Right renal cortex interstitium (tissue), 3 donors: ENCODE data around the gene RNPEP. TPM values are rescaled to one million over a fixed set of nuclear protein-coding genes. Genes with fewer than 3 reads are reported as not detected.
"Not testable (repeated sequence)": the region's sequence is repeated elsewhere in the genome, so short reads cannot be mapped to it uniquely, and the experiment has no call there.

Experiments used
- DNase-seq, 3 donors: peaks; one replicate each; pipeline ENCODE4 v3.0.0-alpha.2; 2013; ENCODE audit warnings: low read depth in 3 of 3, low spot score in 2 of 3
- polyA plus RNA-seq, 3 donors: library from polyadenylated mRNA; unstranded; fragments of 120-200 nt; gene quantifications; one replicate each; pipeline ENCODE4 v1.2.1, GENCODE V29; 2013; ENCODE audit not compliant: insufficient read length in 3 of 3

The RNPEP gene
- polyA plus RNA-seq, 3 donors, result 56.8 to 66.7 (median 57.7) TPM

GRCh38 chr1:202009326-202010179 is 27.1 kb downstream of the RNPEP start:
- peak; percentile 67 to 84 (median 82) for DNase-seq

- DNase-seq, result peak; percentile 62 to 83 (median 83)
Observed at GRCh38 chr1:202010180-202011015, 27.9 kb downstream of the RNPEP start, which contains the start of gene ELF3. ELF3 (plus strand) TSS chr1:202010587; CDS start chr1:202011137, 550 bp downstream.

- DNase-seq, result no peak
Observed at GRCh38 chr1:202011994-202012393, 29.5 kb downstream of the RNPEP start.

- DNase-seq, result no peak
Observed at GRCh38 chr1:202012544-202013478, 30.4 kb downstream of the RNPEP start.

GRCh38 chr1:202013603-202014002 is 31.2 kb downstream of the RNPEP start:
- no peak for DNase-seq

- no peak for DNase-seq
Observed at GRCh38 chr1:202014060-202014459, 31.6 kb downstream of the RNPEP start.

- DNase-seq, result no peak
Observed at GRCh38 chr1:202014915-202015661, 32.6 kb downstream of the RNPEP start.

- no peak for DNase-seq
Observed at GRCh38 chr1:202015662-202015937, 33.2 kb downstream of the RNPEP start.

- DNase-seq, result no peak
Observed at GRCh38 chr1:202016022-202016810, 33.8 kb downstream of the RNPEP start.

- no peak for DNase-seq
Observed at GRCh38 chr1:202016811-202017748, 34.6 kb downstream of the RNPEP start.

GRCh38 chr1:202017749-202018467 is 35.5 kb downstream of the RNPEP start:
- DNase-seq, result no peak

- no peak for DNase-seq
Observed at GRCh38 chr1:202018468-202019234, 36.2 kb downstream of the RNPEP start.

GRCh38 chr1:202019235-202019558 is 36.7 kb downstream of the RNPEP start:
- DNase-seq, result not testable (repeated sequence)

GRCh38 chr1:202023001-202023433 is 40.6 kb downstream of the RNPEP start:
- no peak for DNase-seq

- no peak for DNase-seq
Observed at GRCh38 chr1:202029171-202029665, 46.8 kb downstream of the RNPEP start.

- DNase-seq, result no peak
Observed at GRCh38 chr1:202029727-202030126, 47.3 kb downstream of the RNPEP start.

- DNase-seq, result no peak
Observed at GRCh38 chr1:202031796-202032195, 49.3 kb downstream of the RNPEP start.
